Embryonic facial prominence (tissue), 1 donor: ENCODE measurements around the gene LAMB4.

Experiments
- DNase-seq: peaks from one replicate; pipeline ENCODE4 v3.0.0-alpha.2; 2016; ENCODE audit errors: extremely low spot score

The LAMB4 gene

DNA sequence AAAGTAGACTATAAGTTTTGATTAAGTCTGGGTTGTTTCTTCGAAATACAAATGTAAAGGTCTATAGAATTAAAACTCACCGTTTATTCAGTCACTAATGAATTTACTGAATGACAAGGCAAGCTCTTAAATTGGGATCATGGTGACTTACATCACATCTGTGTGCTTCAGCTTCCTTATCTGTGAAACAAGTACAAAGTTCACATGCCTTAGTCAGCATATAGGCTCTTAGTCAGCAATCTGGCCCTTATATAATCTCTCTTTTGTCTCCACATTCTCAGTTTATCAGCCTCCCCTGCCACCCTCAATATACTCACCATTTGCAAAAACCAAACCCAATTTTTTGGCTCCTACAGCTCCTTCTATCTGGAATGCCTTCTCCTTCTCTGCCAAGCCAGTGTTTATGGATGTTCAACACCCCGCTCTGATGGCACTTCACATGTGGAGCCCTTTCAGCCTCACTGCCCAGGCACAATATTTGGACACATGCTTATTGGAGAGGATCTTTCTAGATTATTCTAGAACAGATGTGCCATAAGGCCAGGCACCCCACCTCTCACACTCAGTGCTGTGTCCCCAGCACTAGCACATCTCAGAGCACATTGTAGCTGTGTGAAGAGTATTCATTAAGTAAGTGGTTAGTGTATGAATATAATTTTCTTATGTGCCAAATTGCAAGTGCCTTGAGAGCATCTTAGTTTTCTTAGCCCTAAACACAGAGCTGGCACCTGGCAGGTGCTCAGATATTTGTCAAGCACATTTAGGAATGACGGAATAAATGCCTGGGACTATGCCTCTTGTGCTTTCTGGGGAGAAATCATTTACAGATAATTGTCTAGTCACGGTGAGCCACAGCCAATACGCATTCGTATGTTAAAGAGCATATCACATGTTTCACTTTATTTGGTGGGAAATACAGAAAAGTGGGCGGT, 117.4 kb downstream of the LAMB4 start:
- no peak for DNase-seq

DNA sequence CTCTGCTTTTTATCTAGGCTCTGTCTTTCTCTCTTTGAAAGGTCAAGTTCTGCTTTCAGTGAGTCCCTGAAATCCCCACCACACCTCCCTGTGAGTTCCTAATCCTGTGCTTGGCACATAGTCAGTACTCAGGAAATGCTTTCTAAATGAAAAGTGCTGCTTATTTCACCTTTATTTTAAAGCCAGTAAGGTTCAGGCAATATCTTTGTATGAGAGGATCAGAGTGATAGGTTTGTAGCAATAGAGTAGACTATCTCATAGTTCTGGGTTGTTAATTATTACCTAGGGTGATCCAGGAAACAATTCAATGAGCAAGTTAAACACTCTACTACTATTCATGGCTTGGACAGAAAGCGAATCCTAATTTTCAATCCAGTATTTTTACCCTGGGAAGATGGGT, 119.8 kb downstream of the LAMB4 start:
- no peak for DNase-seq

DNA sequence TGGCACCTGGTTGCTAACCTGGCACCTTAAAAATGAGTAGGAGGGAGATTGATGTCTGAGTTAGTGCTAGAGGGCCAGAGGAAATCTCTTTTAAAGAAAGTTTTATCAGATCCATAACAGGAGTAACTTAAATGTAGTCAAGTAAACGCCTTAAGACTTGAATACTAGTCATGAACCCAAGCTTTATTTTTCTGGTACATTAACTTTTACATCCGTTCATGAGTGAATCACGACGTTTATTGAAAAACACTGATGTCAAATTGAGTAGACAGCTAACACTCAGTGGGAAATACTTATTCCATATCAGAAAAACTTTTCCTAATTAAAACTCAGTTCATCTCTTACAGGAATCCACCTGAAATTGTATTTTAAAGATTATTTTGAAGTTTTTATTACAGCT, 120.3 kb downstream of the LAMB4 start:
- DNase-seq = no peak

DNA sequence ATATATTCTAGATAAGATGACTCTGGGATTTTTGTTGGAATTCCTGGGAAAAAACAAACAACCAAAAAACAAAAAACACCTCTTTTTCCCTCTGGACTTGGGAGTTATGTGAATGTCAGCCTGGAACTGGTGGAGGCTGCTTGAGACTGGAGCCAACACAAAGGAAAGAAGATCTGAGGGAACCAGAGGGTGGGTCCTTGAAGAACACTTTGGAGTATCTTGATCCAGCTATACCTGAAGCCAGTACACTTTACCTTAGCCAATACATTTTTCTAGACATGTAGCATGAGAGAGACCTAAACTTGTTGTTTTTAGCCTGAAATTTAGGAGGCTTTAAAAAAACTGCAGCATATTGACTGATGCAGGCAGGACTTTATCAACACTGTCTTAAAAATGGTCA, 121.3 kb downstream of the LAMB4 start:
- DNase-seq = no peak

DNA sequence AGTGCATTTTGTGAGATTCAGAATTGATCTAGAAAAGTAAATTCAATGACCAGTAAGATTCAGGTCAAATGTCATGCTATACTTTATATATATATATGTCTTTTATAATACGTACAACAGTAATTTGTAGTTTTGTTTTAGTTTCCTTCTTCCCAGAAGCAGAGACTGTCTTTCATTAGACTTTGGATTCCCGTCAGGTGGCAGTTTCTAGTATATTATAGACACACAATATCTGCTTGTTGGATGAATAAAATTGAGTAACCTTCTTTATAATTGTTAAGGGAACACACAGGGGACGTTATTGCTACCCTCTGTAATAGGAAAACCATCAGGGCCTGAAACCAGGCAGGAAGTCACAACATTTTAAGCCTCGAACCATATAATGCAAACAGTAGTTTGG, 121.9 kb downstream of the LAMB4 start:
- DNase-seq = no peak

DNA sequence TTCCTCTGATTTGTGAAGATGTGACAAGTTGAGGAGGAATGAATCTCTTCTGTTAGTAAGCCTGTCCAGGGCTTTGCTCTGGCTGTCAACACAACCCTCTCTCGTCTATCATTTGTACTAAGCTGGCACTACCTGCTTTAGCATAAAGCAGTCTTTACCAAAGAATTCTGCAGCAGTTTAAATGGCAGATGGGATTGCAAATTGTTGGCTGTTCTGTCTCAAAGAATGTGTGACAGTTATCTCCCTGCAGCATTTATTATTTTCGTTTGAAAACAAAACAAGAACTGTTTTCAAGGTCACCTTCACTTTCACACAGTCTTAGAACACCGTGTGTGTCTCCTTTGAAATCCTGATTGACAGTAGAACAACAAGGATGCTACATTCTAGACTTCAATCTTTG, 122.4 kb downstream of the LAMB4 start:
- DNase-seq = no peak

DNA sequence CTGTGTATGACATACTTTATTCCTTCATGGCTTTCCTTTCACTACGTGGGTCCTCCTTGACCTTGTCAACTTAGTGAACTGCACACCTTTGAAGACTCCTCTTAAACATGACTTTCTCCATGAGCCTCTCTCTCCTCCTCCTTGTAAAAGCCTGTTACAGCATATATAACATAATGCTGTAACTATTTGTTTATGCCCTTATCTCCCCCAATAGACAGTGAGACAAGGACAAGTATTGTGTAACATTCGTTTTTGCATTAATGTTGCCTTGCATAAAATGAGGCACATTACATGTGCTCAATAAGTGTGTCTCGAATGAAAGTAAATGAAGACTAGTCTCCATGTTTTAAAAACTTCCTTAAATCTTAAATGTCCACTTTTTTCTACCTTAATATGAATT, 122.9 kb downstream of the LAMB4 start:
- DNase-seq = no peak

DNA sequence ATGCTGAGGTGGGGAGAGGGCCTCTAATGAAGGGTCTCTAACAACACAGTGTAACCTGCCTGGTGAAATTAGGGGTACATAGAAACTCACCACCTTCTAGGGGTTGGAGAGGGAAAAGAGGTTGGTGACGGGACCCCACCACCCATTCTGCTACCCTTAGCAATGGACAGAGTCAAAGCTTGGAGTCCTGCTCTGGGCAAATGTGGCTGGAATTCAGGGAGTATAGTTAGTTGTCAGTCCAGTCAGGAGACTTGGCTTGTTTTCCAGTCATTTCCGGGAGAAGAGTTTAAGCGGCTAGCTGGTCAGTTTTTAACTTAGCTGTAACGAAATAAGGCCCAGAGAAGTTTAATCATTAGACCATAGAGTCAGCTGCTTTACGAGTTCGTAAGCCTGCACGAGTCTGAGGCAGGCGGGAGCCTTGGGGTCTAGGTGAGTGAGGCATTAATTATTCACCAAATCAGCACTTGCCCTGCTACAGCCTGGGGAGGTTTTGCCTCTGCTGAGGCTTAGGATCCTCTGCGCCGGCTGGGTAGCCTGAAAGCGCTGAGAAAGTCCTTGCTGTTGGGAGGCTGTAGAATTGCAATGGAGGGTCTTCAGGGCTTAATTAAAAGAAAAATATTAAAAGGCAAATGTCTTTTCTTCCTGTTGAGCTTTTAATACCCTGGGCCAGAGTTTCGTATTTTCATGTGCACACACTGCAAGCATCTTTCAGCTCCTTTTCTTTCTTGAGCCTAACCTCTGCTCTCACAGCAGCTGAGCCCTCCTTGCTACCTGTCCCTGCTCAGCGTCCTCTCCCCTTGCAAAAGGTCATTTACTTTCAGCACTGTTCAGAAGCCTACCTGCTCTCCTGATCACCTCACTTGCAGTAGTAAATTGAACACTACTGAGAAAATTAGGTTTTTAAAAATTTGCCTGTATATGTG, 125.7 kb downstream of the LAMB4 start:
- DNase-seq = no peak

DNA sequence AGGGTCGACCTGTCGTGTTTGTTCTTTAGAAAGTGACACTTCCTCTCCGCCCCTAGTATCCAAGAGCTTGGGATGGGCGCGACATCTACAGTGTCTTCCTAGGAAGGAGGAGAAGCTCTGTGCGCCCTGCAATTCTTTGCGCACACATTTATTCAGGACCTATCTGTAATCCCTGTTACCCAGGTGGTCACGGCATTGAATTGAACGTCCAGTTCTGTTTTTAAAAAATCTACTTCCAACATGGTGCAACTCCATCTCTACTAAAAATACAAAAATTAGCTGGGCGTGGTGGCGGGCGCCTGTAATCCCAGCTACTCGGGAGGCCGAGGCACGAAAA, 126.6 kb downstream of the LAMB4 start:
- DNase-seq = no peak

DNA sequence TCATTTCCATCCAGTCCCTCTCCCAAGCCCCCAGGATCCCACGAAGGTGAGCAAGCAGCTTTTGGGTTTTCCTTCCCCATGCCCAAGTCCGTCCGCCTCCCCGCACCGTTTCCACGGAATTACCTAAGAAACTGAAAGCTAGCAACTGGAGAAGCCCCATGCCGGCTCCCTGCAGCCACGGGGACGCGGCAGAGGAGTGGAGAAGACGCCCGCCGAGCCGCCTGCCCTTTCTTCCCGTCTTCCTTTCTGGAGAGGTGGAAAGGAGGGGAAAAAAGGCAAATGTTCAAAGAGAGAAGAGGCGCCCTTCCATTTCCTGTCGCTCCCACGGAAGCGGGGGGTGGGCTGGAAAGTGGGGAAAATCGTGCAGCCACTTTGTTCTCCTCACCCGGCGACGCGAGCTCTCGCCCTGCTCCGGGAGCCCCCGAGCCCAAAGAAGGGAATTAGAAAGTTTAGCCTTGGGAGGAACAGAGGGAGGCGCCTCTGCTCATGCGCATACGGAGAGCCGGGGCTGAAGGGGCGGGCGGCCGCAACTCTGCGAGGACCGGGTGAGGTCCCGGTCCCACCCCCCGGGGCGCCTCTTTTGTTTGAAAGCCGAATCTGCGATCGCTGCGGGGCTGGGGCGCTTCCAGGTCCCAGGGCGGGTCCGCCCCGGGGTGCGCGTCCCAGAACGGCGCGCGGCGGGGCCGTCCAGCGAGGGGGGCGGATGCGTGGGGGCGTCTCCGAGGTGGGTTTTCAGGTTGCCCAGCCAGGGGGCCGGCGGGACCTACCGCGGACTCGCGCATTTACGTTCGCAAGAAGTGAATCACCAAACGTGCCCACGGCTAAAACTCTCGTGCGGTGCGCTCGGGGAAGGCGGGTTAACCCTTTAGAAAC, 127.2 kb downstream of the LAMB4 start, which contains the start of gene LAMB1:
LAMB1 (minus strand) TSS at position 436 of the 873 bp plus-strand sequence; CDS start at position 160, 276 bp downstream.
- DNase-seq = no peak

DNA sequence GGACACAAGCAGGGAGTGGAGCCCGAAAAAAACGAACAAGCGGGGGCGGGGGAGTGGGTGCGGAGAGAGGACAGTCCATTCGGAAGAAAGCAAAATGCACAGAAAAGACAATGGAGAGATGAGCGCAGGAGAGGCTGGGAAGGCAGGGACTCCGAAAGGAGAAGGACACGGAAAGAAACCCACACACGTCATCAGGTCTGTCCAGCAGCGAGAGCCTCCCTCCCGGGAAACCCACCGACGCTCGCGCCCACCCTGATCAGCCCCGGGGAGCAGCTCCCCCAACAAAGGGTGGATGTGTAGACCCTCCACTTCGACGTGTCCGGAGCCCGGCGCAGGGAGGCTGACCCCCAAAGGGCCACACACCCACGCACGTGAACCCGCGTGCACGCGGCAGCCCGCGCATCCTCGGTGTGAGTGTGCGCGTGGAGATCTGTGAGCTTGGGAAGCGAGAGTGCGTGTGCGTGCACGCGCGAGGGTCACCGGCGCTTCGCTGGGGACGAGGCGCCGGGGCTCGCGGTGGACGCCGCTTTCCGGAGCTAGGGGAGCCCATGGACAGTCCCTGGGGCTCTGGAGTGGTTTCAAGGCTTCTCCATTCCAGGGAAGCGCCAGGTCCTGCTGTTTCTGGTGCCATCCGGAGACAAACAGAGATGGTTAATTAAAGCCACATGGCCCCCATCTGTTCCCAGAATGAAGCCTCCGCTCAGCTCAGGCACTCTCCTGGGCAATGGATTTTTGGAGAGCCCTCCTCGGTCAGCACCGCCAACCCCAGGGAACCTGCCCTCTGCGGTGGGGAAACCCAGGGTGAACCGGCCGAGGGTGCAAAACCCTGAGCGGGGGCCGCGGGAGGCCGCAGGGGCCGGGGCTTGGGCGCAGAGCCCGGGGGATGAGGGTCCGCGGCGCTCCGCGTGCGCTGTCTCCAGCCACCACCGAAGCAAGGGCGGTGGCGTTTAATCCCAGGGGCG, 128.1 kb downstream of the LAMB4 start:
- DNase-seq = no peak

DNA sequence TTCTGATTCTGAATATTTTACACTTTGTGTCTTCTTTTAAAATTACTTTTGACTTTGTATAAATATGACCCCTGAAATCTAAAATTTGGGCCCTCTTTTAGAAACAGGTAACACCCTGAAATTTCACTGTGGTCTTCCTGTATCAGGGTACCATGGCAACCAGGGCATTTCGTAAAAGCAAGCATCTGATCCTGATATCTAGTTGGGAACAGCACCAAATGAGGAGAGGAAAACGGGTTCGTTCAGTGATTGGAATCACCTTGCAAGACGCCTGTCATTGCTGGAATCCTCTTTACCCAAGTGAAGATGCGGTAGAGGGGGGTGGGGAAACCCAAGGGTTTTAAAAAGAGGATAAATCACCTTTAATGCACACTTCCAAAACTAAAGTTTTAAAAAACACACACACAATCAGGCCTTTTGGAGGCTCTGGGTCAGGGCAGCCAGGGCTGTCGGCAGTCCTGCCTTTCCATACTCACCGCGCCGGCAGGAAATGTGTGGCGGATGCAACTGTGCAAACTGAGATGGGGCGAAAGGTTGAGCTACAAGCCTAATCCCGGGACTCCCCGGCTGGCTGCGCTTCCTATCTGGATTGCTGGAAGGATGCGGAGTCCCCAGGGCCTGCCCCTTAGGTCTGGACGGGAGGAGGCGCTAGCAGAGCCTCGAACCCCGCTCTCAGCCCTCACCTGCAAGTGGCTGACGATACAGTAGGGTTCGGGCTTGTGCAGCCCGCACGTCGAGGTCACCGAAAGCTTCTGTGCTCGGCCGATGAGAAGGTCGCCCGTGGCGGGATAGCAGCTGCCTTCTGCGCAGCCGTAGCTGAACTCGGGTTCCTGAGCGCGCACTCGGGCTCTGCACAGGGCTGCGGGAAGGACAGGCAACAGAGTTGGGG, 129.0 kb downstream of the LAMB4 start:
- DNase-seq = no peak

DNA sequence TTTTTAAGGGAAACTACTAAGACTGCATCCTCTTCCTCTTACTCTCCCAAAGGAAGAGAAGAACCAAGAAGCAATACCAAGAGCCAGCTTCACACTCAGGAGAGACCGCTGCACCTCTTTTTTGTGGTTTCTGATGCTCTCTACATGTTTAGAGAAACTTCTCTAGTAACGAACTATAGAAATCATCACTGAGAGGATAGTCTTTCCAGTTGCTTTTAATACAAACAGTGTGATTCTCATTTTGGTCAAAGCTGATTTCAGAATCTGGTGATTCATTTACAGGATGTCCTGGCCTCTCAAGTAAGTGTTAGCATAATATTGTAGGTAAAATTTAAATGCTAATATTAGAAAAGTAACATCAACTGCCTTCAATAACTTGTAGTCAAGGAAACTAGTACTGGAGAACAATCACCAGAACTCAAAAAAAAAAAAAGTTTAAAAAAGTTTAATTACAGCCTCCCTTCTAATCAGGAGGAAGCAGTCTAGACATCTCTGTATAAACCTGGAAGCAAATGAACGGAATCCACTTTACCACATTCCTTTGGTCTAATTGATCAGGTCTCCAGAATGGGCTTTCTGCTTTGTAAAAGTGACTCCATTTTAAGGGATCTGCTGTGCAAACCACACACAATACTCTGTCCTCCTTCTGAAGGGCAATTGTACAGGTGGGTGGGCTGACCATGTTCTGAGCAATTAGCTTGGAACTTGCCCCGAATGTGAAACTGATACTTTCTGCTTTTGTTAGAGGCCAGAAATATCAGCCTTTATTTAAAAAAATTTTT, 130.2 kb downstream of the LAMB4 start:
- DNase-seq = no peak

DNA sequence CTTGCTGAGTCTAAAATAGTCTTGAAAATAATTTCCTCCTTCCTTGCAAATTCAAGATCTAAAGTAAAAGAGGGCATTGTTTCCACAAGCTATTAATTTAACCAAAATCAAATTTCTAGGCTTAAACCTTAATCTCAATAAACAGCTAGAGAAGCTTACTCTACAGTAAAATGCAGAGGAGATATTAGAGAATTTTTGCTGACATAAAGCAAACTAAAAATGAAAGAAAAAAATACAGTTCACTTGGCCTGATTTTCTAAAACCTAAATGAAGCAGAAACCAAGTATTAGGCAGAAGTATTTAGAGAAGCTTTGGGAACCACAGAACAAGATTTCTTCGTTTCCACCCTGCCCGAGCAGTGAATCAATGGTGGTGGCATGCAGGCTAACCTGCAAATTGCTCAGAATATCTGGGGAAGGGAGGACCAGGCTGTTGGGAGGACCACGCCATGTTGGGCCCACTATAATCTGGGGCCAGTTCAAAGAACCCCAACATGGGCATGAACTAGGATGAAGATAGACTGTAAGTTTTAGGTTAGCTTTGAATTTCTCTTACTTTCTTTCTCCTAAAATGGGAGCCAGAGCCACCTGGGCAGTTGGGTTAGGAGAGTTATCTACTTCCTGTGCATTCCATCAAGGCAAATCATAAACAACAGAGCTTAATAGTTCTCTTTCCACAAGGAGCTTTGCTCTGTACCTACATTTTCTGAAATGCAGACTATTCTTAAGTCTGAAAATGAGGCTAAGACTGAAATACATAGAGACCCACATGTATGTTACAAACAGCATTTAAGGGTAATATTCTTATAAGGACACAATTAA, 131.3 kb downstream of the LAMB4 start:
- DNase-seq = no peak

DNA sequence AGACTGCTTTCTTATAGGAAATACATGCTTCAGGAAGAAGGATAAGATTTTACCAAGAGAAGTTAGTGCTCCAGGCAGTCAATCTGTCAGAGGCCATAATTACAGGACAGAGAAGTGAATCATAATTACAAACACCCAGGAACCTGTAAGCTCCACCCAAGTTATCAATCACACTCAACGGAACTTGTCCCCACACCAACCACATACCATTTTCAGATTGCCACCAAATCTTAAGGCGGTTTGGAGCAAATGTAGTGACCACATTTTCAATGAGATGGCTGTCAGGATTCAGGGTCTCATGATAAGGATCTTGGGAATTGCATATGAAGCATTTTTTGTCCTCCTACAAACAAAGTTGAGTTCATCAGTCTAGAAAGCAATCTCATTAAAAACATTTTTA, 132.0 kb downstream of the LAMB4 start:
- DNase-seq = no peak

DNA sequence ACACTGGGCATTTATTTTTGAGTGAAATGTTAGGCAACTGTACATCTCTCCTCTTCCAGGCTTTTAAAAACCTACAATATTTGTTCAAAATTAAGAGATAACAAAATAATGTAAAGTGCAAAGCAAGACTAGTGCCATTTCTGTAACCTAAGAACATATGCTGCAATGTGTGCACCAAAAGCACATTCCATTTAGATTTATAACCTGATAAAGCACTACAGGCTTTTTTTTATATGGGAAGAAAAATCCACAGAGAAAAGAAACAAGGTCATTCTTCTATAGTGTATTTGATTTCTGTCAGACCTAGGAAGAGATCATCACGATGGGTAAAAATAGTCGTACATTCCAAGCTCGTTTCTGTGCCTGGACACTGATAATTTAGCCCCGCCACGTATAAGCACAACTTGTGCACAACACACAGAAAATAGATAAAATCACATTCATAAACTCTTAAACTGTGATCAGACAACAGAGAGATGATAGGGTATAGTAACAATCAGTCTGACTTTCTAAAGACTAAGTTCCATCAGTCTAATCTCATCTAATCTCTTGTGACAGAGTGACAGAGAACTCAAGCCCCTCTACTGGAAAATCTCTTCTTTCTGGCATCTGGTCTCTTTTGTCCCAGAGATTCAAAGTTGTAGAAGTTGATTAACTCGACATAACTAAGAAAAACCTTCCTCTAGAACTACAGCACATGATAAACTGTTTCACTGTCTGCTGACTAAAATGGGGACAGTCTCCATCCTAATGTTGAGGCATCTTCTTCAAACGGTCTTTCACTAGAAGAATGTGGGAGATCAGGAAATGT, 133.9 kb downstream of the LAMB4 start:
- no peak for DNase-seq
